UCSD-AML1 (cell line): ENCODE results near the gene SH3TC1.

Source experiments
- DNase-seq: peaks from one replicate; lab custom pipeline; 2025; ENCODE audit not compliant: unreplicated experiment; lab: John Stamatoyannopoulos, UW

The SH3TC1 gene

DNA sequence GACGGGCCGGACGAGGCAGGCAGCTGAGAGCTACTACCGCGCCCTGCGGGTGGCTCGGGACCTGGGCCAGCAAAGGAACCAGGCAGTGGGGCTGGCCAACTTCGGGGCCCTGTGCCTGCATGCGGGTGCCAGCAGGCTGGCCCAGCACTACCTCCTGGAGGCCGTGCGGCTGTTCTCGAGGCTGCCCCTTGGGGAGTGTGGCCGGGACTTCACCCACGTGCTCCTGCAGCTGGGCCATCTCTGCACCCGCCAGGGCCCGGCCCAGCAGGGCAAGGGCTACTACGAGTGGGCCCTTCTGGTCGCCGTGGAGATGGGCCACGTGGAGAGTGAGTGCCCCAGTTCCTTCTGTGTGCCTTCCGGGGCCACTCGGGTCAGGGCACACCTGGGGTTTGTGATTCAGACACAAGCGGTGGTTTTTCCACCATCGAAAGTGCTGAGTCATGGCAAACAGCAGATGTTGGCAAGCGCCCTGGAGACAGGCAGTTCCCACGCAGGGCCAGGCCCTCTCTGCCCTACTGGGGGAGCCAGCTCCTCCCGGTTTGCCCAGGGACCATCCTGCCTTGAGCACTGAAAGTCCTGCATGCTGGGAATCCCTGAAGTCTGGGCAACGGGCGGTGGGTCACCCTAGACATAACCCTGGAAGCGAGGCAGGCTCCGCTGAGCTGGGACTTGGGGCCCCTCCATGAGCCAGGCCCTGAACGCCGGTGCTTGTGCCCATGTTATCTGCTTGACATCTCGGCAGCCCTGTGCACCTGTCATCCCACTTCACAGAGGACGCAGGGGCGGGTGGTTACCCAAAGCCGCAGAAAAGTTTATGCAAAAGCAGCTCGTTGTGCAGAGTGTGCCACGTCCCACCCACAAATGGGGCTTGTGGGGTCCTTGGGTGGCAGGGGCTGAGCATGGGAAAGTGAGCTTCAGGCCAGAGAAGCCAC is 29.5 kb downstream of the SH3TC1 start:
- peak; percentile 38 for DNase-seq

DNA sequence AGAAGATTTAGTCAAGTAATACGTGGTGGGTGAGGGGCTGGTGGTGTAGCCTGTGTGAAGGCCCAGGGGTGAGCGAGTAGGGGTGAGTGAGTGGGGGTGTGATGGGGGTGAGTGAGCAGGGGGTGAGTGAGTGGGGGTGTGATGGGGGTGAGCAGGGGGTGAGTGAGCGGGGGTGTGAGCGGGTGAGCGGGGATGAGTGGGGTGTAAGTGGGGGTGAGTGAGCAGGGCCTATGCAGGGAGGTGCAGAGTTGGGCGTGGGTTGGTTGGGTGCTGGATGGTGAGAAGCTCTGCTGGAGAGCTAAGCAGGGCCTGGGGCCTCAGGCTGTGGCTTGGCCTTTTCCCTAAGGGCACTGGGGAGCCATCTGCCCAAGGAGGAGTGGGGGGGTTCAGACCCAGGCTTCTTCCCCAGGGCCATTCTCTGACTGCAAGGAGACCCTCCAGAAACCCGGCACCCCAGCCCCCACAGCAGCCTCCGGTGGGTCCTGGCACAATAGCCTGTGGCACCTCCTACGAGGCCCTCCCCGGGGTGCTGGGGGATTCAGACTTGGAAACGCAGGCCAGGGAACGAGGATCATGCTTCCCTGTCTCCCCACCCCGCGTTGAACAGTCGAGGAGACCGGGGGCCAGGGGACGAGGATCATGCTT is 30.4 kb downstream of the SH3TC1 start:
- no peak for DNase-seq

GRCh38 chr4:8230033-8230432 is 30.9 kb downstream of the SH3TC1 start:
- no peak for DNase-seq

DNA sequence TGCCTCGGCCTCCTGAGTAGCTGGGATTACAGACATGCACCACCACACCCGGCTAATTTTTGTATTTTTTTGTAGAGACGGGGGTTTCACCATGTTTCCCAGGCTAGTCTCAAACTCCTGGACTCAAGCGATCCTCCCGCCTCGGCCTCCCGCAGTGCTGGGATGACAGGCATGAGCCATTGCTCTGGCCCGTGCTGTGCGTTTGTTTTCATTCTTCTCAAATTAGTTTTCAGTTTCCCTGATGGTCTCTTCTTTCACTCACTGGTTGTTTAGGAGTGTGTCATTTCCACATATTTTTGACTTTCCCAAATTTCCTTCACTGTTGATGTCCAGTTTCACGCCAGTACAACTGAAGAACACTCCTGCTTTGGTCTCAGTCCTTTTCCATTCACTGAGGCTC is 31.8 kb downstream of the SH3TC1 start:
- DNase-seq = no peak

DNA sequence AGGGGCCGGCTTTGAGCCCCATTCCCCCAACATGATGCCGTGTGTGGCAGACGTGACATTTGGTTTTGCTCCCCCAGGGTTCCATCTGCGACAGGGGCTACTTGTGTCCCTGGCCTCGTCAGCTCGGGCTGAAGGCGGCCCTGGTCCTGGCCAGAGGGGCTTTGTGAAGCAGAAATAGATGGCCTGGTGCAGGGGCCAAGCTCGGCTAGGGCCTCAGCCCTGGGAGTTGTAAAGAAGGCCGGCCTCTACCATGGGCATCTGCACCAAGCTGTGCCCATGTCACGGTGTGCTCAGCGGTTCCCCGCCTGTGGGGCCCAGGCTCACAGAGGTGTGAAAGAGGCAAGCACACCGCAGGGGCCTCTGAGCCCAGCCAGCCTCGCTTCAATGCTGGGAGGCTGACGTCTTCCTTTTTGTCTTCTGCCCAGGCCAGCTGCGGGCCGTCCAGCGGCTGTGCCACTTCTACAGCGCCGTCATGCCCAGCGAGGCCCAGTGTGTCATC is 32.5 kb downstream of the SH3TC1 start:
- no peak for DNase-seq

DNA sequence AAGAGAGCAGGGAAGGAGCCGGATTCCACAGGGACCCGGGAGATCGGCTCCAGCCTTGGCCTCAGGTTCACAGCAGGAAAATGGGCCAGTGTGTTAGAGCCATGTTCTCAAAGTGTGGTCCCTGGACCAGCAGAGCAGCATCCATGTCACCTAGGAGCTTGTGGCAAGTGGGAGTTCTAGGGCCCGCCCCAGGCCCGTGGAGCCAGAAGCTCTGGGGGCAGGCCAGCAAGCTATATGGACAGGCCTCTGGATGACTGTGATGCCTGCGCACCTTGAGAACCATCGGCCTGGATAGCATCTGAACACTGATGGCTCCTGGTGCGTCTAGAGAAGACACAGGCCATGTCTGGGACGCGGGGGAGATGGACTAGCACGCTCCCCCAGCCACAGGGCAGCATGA is 33.7 kb downstream of the SH3TC1 start:
- DNase-seq = no peak

- no peak for DNase-seq
Measured at GRCh38 chr4:8233672-8234484, 34.8 kb downstream of the SH3TC1 start.

GRCh38 chr4:8234715-8235114 is 35.6 kb downstream of the SH3TC1 start:
- no peak for DNase-seq

DNA sequence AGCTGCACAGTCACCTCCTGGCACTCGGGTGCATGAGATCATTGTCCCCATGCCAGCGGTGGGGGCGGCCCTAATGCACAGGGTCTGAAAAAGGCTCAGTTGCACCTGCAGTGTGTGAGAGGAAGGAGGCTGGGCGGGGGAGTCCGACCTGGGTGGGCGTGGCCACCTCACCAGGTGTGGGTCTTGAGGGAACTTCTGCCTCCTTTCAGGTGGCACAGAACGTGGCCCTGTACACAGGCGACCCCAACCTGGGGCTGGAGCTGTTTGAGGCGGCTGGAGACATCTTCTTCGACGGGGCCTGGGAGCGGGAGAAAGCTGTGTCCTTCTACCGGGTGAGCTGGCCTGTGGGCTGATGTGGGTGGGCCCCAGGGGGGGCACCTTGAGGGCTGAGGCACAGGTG is 36.1 kb downstream of the SH3TC1 start:
- DNase-seq = no peak

DNA sequence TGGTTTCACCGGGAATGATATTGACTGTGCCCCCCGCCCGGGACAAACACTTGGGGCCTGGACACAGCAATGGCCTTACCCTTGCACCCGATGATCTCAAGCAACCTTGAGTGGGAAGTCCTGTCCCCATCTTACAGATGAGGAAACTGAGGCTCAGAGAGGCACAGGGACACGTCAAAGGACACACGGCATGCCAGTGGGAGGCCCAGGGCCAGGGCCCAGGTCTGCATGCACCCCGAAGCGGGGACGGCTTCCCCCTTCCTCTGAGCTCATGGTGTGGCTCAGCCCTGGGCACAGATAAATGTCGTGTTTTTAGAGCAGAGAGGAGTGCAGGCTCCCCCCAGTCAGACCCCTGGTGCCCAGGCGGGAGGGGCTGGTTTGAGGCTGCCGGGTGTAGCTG is 36.6 kb downstream of the SH3TC1 start:
- no peak for DNase-seq

GRCh38 chr4:8236106-8236919 is 37.2 kb downstream of the SH3TC1 start:
- DNase-seq = no peak

DNA sequence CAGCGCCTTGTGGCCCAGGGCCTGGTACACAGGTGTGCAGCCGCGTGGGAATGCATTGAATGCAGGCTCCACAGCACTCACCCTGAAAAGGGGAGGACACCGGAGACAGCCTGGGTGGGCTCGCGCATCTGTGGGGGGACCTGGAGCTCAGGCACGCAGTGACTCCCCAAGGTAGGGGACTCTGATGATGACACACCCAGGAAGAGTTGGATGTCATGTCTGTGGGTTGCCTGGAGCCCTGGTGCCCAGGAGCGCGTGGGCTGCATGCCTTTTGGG is 37.8 kb downstream of the SH3TC1 start:
- DNase-seq = no peak

DNA sequence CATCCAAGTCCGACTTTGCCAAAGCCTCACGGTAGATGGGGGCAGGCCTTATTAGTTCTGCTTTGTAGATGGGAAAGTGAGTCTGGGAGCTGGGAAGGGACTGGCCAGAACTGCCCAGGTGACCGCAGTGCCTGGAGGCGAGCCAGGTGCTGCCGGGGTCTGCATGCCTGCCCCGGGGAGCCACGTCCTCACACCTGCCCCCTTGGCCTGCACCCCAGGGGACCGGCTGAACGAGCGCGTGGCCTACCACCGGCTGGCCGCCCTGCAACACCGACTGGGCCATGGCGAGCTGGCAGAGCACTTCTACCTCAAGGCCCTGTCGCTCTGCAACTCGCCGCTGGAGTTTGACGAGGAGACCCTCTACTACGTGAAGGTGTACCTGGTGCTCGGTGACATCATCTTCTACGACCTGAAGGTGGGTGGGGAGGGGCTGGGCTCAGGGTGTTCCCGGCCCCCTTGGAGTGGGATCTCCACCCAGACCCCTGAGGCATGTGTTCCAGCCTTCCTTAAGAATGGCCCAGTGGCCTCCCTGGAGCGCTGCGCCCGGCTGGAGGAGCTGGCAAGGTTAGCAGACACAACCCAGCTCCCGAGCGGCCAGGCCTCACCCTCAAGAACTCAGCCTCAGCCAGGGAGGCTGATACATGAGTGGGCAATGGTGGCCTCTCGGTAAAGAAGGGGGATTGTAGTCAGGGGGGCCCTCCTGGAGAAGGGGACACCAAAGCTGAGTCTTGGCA is 38.3 kb downstream of the SH3TC1 start:
- no peak for DNase-seq

GRCh38 chr4:8238036-8238511 is 39.0 kb downstream of the SH3TC1 start:
- no peak for DNase-seq

DNA sequence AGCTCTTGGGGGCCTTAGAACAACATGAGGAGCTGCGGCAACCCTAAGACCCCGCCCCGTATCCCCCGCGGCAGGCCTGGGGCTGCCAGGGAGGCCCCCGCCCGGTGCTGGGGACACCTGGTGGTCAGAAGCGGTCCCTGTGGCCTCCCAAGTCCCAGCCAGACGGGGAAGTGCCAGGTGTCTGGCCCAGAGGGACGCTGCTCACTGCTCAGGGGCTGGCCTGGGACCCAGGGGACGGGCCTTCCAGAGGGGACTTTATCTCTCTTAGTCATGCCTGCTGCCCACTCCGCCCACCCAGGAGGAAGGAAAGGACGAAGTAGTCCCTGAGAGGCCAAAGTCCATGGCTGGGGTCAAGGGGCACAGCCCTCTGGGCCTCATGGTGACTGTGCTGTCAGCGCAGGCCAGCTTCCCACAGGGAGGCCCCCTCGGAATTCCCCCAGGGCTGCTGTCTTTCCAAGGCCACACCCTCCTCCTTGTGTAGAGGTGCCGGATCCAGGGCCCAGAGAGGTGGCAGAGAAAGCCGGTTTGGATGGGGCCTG is 39.5 kb downstream of the SH3TC1 start:
- no peak for DNase-seq

DNA sequence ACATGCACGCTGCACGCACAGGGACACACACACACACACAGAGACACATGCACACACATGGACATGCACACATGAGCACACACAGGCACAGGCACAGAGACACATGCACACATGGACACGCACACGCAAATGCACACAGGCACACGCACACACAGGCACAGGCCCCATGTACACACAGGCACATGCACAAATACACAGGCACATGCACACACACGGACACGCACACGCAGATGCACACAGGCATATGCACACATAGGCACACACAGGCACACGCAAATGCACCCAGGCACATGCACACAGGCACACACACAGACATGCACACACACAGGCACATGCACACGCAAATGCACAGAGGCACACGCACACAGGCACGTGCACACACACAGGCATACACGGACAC is 40.1 kb downstream of the SH3TC1 start:
- no peak for DNase-seq

DNA sequence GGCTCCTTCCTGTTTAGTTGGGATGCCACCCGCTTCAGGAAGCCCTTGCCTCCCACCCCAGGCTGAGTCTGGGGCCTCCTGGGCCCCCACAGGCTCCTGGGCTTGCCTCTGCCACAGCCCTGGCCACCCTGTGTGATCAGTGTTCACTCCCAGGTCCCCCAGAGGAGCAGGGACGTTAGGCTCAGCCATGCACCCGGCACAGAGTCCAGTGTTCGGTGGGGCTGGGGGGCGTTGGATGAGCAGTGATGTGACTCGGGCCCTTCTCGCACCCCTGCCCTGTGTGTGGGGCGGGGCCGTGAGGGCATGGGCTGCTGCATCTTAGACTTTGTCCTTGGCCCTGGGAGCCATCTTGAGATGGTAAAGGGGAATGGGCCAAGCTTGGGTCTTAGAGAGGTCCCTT is 40.6 kb downstream of the SH3TC1 start:
- DNase-seq = no peak

- no peak for DNase-seq
Measured at GRCh38 chr4:8240211-8241041, 41.3 kb downstream of the SH3TC1 start.

DNA sequence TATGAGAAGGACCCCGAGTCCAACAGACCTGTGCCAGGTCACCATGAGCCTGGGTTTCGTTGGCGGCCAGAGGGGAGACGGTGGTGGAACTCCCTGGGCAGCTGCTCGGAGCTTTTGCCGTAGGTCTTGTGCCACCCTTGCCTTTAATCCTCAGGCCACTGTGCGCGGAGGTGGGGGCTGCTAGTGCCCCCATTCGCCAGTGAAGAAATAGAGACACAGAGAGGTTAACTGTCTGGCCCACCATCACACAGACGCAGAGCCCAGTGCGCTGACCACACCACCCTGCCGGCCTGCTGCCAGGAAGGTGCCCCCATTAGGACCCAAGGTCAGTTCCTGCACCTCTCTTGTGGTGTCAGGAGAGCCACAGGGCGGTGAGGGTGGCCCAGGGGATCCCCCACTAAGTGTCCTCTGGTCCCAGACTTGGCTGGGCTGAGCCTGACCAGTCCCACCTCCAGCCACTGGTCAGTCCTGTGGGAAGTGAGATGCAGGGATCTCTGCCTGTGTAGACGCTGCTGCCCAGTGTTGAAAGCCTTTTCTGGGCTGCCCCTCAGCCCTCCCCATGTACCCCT is 42.2 kb downstream of the SH3TC1 start:
- DNase-seq = no peak
